ENCODE data around the gene SPON1. TPM values are rescaled to one million over a fixed set of nuclear protein-coding genes. Genes with fewer than 3 reads are reported as not detected.

SPON1 gene
- total and polyA plus RNA-seq, 9 donors = 11.9 to 112 (median 56.4) TPM

DNA sequence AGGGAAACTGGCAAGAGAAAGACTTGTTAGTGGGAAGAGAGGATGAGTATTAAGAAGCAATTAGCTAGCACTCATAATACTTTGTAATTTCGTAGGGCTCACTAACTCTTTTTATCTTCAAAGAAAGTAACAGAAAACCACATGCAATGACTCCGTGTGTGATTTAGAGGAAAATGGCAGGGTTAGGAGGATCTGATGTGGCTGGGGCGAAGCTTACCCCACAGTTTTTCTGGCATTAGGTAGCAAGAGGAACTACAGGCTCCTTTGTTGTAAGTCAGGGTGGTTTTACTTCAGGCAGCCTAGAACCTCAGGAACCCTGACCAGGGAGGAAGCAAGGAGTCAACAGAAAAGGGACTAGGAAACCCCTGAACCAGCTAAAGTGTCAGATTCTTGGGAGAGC, 89.7 kb downstream of the SPON1 start:
- no peaks in the 10 kb centered on the region for H3K4me1 ChIP-seq (ENCODE audit: insufficient read depth)
- TF ChIP-seq EP300 (IDR thresholded peaks at IDR 0.05) (no peak), POLR2A (IDR thresholded peaks at IDR 0.05) (no peak)
- TF ChIP-seq, protein P1, sequence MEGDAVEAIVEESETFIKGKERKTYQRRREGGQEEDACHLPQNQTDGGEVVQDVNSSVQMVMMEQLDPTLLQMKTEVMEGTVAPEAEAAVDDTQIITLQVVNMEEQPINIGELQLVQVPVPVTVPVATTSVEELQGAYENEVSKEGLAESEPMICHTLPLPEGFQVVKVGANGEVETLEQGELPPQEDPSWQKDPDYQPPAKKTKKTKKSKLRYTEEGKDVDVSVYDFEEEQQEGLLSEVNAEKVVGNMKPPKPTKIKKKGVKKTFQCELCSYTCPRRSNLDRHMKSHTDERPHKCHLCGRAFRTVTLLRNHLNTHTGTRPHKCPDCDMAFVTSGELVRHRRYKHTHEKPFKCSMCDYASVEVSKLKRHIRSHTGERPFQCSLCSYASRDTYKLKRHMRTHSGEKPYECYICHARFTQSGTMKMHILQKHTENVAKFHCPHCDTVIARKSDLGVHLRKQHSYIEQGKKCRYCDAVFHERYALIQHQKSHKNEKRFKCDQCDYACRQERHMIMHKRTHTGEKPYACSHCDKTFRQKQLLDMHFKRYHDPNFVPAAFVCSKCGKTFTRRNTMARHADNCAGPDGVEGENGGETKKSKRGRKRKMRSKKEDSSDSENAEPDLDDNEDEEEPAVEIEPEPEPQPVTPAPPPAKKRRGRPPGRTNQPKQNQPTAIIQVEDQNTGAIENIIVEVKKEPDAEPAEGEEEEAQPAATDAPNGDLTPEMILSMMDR (IDR thresholded peaks at IDR 0.05) = no peak
- intact Hi-C loops (cut with DNase I) = no loop called here
- H3K27ac ChIP-seq = no peak overlapping the region
- no peaks in the 10 kb centered on the region for H3K27me3 ChIP-seq
- no peaks in the 10 kb centered on the region for H3K9me3 ChIP-seq
- whole genome bisulfite sequencing, 3 donors = 88 to 92% (median 90%) methylated on average over 3 of the region's 3 CpGs
- DNase-seq = no peak
- H3K4me3 ChIP-seq = no peak overlapping the region
- no peaks in the 10 kb centered on the region for H3K36me3 ChIP-seq

DNA sequence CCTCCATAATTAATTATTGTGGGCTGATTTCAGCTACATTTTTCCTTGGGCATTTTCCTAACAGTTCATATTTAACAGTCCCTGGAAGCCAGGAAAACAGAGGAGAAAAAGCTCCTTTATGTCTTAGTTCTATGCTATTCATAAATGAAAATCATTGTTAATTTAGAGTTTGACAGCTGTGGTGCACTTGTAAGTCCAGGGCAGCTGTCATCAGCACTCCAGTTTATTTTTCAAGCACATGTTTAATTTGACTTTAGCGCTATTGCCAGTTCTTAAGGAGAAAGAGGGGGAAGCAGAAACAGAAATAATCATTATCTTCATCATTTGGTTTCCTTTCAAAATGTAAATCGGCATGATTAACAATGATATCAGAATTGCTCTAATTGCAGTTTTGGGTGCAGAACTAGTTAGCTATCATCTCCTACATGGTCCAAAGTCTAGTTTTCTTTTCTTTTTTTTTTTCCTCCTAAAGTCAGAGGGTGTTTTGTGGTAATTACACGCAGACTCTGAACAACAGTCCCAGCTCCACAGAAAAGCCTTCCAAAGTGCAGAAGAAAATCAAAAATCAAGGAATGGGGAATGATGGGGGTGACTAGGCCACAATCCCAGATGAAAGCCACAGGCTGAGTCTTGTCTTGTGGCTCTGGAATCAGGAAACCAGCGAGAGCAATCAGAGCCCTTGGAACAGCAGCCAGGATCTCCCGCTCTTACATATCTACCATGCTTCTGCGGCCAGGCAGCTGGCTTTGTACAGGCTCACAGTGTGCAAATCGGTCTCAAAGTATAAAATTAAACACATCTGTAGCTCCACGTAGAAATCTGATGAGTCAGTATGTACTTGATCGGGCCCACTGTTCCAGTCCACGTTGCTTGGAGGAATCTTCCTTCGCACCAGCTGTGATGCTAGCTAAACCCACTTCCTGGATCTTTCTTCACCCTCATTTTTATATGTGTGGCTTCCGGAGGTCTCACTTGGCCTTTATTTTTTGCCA, 91.9 kb downstream of the SPON1 start:
- TF ChIP-seq POLR2A (IDR thresholded peaks at IDR 0.05) (no peak), EP300 (IDR thresholded peaks at IDR 0.05) (no peak)
- TF ChIP-seq, protein P1 (IDR thresholded peaks at IDR 0.05) = no peak
- H3K9me3 ChIP-seq = no peaks in the 10 kb centered on the region
- no peaks in the 10 kb centered on the region for H3K27me3 ChIP-seq
- intact Hi-C loops (cut with DNase I) = no loop called here
- 72 to 77% (median 76%) methylated on average over 12 of the region's 12 CpGs for WGBS, 3 donors
- no peaks in the 10 kb centered on the region for H3K36me3 ChIP-seq
- H3K4me3 ChIP-seq = no peak overlapping the region
- DNase-seq = no peak
- H3K4me1 ChIP-seq (ENCODE audit: insufficient read depth) = no peaks in the 10 kb centered on the region
- H3K27ac ChIP-seq = no peak overlapping the region

DNA sequence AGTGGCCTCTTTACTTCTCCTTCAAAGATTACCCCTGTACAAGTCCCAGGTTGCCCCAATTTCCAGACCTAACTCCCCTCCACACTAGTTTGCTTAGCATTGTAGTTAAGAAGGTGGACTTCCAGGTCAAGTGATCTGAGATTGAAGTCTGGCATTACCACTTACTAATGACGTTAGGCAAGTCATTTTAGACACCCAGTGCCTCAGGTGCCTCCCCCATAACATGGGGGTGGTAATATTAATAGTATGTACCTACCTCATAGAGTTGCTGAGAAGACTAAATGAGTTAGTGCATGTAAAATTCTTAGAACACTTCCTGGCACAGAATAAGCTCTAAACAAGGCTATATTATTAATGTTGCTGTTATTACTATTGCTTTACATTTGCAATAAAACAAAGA, 93.4 kb downstream of the SPON1 start:
- Histone ChIP-seq H3K9me3 (no peaks in the 10 kb centered on the region), H3K36me3 (no peaks in the 10 kb centered on the region), H3K4me3 (no peak overlapping the region), H3K4me1 (ENCODE audit: insufficient read depth) (no peaks in the 10 kb centered on the region), H3K27ac (no peak overlapping the region), H3K27me3 (no peaks in the 10 kb centered on the region)
- DNase-seq = no peak
- WGBS, 3 donors = 85 to 97% (median 88%) methylated on average over 1 of the region's 1 CpG
- intact Hi-C loops (cut with DNase I) = no loop called here
- TF ChIP-seq EP300 (IDR thresholded peaks at IDR 0.05) = no peak
- TF ChIP-seq, protein P1 (IDR thresholded peaks at IDR 0.05) = no peak
- TF ChIP-seq POLR2A (IDR thresholded peaks at IDR 0.05) = no peak

DNA sequence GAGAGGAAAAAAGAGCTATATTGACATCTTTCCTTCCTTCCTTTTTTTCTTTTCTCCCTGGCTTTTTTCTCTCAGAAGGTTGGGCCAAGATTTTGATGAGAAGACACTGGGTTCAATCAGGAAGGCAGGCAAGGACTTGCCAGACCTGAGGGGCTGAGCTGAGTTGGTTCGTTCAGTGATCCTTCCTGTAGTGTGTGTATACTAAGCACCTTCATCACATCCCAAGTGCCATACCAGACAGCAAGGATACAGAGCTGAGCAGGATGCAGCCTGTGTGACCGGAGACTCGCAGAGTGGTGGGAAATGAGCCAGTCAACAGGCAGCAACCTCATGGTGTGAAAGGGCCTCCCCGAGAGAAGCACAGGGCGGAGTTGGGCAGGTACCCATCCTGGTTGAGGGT, 95.5 kb downstream of the SPON1 start:
- Histone ChIP-seq H3K27me3 (no peaks in the 10 kb centered on the region), H3K4me1 (ENCODE audit: insufficient read depth) (no peaks in the 10 kb centered on the region), H3K9me3 (no peaks in the 10 kb centered on the region), H3K4me3 (no peak overlapping the region), H3K36me3 (no peaks in the 10 kb centered on the region), H3K27ac (no peak overlapping the region)
- no peak for DNase-seq
- TF ChIP-seq POLR2A (IDR thresholded peaks at IDR 0.05) (no peak), EP300 (IDR thresholded peaks at IDR 0.05) (no peak)
- TF ChIP-seq, protein P1 (IDR thresholded peaks at IDR 0.05) = no peak
- 90 to 92% (median 92%) methylated on average over 5 of the region's 5 CpGs for WGBS, 3 donors
- intact Hi-C loops (cut with DNase I) = no loop called here

All from ovary (tissue), 9 donors.